Measurements from ENCODE around the gene NPAS3.

NPAS3 gene

GRCh38 chr14:33452995-33453394 is 514.3 kb downstream of the NPAS3 start:
- DNase-seq: no peak

- peak in 1 of 4 experiments; percentile 11 for DNase-seq
Measured at GRCh38 chr14:33454022-33454595, 515.4 kb downstream of the NPAS3 start.

- no peak for DNase-seq
Measured at GRCh38 chr14:33454707-33455106, 516.0 kb downstream of the NPAS3 start.

GRCh38 chr14:33455654-33456345 is 517.1 kb downstream of the NPAS3 start:
- DNase-seq: no peak

- no peak for DNase-seq
Measured at GRCh38 chr14:33457021-33457420, 518.3 kb downstream of the NPAS3 start.

GRCh38 chr14:33457617-33458016 is 518.9 kb downstream of the NPAS3 start:
- DNase-seq: no peak

- no peak for DNase-seq
Measured at GRCh38 chr14:33460164-33460563, 521.5 kb downstream of the NPAS3 start.

GRCh38 chr14:33461036-33461435 is 522.4 kb downstream of the NPAS3 start:
- no peak for DNase-seq

GRCh38 chr14:33463731-33464130 is 525.1 kb downstream of the NPAS3 start:
- DNase-seq: no peak

GRCh38 chr14:33464254-33464962 is 525.7 kb downstream of the NPAS3 start:
- no peak for DNase-seq

GRCh38 chr14:33465846-33466700 is 527.4 kb downstream of the NPAS3 start:
- DNase-seq: no peak

GRCh38 chr14:33467971-33468370 is 529.3 kb downstream of the NPAS3 start:
- DNase-seq: no peak

GRCh38 chr14:33469898-33470297 is 531.2 kb downstream of the NPAS3 start:
- no peak for DNase-seq

GRCh38 chr14:33471776-33472175 is 533.1 kb downstream of the NPAS3 start:
- no peak for DNase-seq

GRCh38 chr14:33475623-33476022 is 536.9 kb downstream of the NPAS3 start:
- DNase-seq: peak; percentile 26 to 45 (median 35)

GRCh38 chr14:33477797-33478196 is 539.1 kb downstream of the NPAS3 start:
- DNase-seq: no peak

GRCh38 chr14:33480071-33480886 is 541.6 kb downstream of the NPAS3 start:
- DNase-seq: no peak

- no peak for DNase-seq
Measured at GRCh38 chr14:33480887-33481184, 542.2 kb downstream of the NPAS3 start.

- no peak for DNase-seq
Measured at GRCh38 chr14:33483110-33483509, 544.4 kb downstream of the NPAS3 start.

GRCh38 chr14:33483541-33483940 is 544.9 kb downstream of the NPAS3 start:
- no peak for DNase-seq

- no peak for DNase-seq
Measured at GRCh38 chr14:33484264-33484663, 545.6 kb downstream of the NPAS3 start.

- no peak for DNase-seq
Measured at GRCh38 chr14:33486332-33486890, 547.7 kb downstream of the NPAS3 start.
